IMR-90 (cell line): ENCODE results near the gene FAF1.

Experiments used
- CTCF ChIP-seq: conservative IDR thresholded peaks from 2 replicates; pipeline ENCODE4 v1.5.1; 2012; ENCODE audit warnings: mild to moderate bottlenecking, low read depth, low read length, improper control_type of control experiment
- FOS ChIP-seq: fragments of 150-350 bp; IDR thresholded peaks from 2 replicates; pipeline ENCODE4 v1.6.1; 2016; ENCODE audit warnings: low read depth, low read length
- MXI1 ChIP-seq: IDR thresholded peaks from 2 replicates; pipeline ENCODE4 v1.6.1; 2012; ENCODE audit warnings: low read depth, mild to moderate bottlenecking, low read length, moderate library complexity, borderline replicate concordance
- POLR2A ChIP-seq: IDR thresholded peaks from 2 replicates; pipeline ENCODE4 v1.6.1; 2012; ENCODE audit warnings: mild to moderate bottlenecking, low read depth, low read length
- RCOR1 ChIP-seq: IDR thresholded peaks from 2 replicates; pipeline ENCODE4 v1.6.1; 2012; ENCODE audit warnings: mild to moderate bottlenecking, low read length, improper control_type of control experiment; ENCODE audit not compliant: insufficient replicate concordance
- SMC3 ChIP-seq: fragments of 150-350 bp; IDR thresholded peaks from 2 replicates; pipeline ENCODE4 v1.6.1; 2016; ENCODE audit warnings: low read depth, mild to moderate bottlenecking, antibody characterized with exemption, low read length, moderate library complexity
- USF2 ChIP-seq: fragments of 150-350 bp; IDR thresholded peaks from 2 replicates; pipeline ENCODE4 v1.6.1; 2017; ENCODE audit warnings: mild to moderate bottlenecking, antibody characterized with exemption, low read length, low read depth

GRCh38 chr1:50438945-50439344 lies 521.1 kb downstream of the FAF1 start:
- TF ChIP-seq CTCF (no peak), RCOR1 (no peak), USF2 (no peak), POLR2A (no peak), MXI1 (no peak), SMC3 (no peak), FOS (no peak)
